HG03039 (cell line): ENCODE measurements around the gene DRAXIN.

Source experiments
- ATAC-seq: cut with Tn5 transposase; IDR thresholded peaks from one replicate; pipeline ENCODE4 v1.9.1; 2021; ENCODE audit warnings: mild to moderate bottlenecking, moderate library complexity; ENCODE audit not compliant: unreplicated experiment

DRAXIN gene

DNA sequence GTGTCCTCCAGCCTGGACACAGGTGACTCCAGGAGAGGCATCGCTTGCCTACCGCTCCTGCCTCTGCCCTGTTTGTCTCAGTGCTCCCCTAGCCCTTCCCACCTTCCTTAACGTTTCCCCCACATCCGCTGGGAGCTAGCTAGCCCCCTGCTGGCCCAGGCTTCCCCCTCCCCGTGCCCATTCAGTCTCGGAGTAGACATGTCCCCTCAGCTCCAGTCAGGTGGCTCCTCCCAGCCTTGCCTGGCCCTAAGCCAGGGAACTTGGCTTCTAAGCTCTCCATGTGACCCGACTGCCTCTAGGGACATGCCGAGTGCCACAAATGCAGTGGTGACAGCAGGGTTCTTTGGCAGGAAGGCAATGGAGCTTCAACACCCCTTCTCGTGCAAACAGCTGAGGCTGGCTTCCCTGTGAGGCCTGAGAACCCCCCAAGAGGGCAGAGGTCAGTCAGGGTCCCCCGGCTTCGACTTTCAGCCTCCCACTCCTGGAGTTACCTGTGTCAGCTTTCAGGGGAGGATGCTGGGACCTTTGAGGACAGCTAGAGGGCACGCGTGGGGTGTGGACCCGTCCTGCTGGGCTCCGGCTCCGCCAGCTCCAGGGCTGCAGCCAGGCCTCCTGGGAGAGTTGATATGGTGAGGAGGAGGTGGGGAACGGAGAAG, 16.2 kb downstream of the DRAXIN start:
- no peak for ATAC-seq

DNA sequence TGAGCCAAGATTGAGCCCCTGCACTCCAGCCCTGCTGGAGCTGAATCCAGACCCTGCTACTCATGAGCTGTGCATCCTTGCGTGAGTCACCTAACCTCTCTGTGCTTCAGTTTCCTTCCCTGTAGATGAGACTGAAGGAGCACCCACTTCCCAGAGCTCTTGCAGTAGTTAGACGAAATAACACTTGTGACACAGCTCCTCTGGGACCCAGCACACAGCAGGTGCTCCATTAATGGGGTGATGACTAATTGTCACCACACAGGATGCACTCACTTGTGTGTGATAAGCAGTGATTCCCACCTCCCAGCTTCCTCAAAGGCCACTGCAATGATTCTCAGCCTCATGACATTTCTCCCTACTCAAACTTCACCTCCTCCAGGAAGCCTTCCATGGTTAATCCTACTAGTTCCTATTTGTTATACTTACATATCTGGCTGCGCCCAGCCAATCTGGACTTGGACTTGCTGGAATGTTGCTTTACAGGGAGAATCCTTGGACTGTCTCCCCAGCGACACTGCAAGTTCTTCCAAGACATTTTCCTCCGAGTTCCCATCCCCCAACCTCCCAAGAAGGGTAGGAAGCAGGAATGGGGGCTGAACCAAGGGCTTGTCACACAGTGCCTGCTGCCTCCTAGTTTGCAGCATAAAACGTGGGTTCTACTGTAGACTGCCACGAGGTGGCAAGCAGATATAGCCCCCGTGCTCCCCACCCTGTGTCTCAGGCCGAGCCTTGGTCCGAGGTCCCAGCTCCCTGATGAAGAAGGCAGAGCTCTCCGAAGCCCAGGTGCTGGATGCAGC, 17.2 kb downstream of the DRAXIN start:
- ATAC-seq: no peak

DNA sequence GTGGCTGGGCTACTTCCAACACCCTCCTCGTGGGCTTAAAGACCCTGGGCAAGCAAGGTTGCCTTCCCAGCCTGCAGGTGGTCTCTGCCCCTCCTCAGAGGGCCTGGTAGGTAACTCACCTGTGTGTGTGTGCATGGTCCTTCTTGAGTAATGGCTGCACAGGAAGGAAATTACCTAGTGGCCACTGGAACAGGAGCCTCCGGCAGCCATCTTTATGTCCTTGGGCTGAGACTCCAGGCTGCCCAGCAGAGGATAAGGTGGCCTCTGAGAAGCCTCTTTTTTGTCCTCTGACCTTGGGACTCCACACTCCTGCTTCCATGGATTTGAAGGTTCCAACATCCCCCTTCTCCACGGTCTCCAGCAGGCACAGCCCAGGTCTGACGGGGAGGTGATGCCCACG, 20.0 kb downstream of the DRAXIN start:
- ATAC-seq: no peak

DNA sequence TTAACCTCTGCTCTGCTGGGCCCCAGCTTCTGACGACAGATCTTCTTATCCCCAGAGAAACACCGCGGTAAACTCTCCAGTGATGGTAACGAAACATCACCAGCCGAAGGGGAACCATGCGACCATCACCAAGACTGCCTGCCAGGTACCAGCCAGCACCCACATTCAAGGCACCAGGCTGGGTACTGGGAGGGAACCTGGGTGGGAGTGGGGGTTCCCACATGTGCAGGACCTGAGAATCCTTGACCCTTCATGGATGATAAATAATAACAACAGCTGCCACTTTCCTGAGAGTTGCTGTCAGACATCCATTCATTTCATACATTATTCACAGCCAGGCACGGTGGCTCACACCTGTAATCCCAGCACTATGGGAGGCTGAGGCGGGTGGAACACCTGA, 20.8 kb downstream of the DRAXIN start:
- ATAC-seq: no peak

DNA sequence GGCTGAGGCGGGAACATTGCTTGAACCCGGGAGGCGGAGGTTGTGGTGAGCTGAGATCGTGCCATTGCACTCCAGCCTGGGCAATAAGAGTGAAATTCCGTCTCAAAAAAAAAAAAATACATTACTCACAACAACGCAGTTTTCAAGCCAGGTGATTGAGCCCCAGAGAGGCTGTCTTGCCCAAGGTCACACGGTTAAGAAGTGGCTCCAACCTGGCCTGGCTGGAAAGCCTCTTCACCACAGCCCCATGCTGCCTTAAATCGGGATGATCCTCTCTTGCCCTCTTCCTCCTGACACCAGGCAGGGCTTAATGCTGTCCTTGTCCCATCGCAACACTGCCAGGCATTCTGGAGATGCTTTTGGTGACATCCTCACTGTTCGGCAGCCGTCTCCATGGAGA, 21.6 kb downstream of the DRAXIN start:
- no peak for ATAC-seq

DNA sequence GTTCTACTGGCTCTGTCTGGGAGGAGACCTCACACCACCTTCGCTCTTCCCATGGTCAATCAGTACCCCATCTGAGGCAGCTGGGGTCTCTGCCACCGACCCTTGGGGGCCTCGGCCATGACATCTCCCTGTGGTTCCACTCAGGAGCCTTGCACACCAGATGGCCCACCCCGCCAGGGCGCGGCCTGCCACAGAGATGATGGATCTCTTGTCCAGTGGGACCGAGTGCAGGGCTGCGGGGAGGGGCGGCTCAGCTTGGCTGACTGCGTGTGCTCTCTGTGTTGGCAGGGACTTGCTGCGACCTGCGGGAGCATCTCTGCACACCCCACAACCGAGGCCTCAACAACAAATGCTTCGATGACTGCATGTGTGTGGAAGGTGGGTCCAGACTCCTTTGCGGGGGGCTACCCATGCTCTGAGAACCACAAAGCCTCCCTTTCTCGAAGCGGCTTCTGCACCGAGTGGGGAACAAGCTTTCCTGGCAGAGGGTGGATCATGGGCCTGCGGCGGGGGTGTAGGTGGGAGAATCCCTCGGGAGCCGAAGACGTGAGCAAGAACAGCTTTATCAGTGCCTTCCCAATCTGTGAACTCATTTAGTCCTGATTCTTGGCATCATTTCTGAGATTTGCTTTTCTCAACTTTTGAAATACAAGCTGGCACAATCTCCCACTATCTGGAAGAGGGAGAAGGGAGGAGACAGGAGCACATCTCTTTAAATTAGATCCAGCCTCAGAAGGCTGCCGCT, 23.5 kb downstream of the DRAXIN start:
- no peak for ATAC-seq

DNA sequence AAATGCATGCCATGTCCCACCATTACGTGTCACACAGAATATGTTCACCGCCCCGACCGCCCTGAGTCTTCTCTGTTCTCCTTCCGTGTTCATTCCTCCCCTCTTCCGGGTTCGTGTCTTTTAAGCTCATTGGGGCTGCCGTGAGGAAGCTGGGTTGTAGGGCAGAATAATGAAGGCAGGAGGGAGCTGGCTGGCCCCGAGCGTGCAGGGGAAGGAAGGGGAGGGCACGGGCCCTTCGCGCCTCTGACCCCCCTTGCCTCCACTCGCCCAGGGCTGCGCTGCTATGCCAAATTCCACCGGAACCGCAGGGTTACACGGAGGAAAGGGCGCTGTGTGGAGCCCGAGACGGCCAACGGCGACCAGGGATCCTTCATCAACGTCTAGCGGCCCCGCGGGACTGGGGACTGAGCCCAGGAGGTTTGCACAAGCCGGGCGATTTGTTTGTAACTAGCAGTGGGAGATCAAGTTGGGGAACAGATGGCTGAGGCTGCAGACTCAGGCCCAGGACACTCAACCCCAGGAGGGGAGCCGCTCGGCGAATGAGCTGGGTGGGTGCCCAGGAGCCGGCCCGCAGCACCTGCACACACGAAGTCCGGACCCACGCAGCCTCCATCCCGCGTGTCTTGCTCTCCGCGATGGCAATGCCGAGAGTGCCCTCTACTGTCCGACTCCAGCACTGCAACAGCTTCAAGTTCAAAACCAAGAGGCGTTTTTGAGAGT, 28.0 kb downstream of the DRAXIN start:
- peak; percentile 48 for ATAC-seq

DNA sequence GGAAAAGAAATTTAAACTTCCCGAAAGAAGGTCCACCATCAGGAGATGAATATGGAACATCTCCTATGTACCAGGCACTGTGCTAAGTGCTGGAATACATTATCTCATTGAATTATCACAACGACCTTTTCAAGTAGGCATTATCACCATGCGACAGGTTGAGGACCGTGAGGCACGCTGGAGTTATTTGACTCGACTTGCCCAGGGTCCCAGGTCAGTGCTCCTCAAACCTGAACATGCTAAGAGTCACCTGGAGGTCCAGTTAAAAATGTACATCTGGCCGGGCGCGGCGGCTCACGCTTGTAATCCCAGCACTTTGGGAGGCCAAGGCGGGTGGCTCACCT, 28.5 kb downstream of the DRAXIN start:
- ATAC-seq: no peak

DNA sequence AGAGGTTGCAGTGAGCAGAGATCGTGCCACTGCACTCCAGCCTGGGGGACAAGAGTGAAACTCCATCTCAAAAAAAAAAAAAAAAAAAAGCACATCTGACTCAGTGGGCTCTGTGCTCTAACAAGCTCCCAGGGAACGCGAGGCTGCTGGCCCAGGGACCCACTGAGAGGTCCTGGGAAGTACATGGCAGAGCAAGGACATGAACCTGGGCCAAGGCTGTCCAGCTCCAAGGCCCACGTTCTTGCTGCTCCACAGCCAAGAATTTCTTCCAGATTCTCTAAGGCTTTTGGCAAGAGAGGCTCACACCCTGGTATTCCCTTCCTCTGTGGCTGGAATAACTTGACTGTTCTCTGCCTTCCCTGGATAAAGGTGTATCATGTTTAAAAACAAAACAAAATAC, 29.0 kb downstream of the DRAXIN start:
- no peak for ATAC-seq

DNA sequence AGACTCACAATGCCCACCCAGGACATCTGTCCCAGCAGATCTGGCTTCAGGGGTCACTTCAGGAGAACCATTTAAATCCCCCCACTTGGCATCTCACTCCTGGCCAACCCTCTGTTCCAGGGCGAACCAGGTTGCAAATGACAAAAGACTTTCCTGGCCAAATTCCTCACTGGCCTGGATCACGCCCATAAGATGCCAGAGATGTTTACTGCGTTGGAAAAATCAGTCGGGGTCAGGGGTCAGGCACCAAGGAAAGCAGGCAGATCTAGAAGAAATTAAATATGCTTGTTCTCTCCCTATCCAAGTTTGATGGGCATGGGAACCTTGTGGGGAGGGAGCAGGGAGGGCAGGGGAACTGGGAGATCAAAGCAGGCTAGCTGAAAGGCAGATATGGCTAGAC, 29.8 kb downstream of the DRAXIN start:
- ATAC-seq: no peak

DNA sequence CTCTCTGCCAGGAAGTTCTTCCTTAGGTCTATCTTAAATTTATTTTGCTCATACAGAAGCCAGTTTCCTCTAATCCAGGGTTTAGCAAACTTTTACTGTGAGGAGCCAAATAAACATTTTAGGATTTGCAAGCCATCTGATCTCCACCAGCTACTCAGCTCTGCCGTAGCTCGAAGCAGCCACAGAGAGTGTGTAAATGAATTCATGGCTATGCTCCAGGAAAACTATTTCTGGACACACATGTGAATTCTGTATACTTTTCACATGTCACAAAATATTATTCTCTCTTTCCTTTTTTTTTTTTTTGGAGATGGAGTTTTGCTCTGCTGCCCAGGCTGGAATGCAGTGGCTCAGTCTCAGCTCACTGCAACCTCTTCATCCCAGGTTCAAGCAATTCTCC, 31.0 kb downstream of the DRAXIN start:
- no peak for ATAC-seq

DNA sequence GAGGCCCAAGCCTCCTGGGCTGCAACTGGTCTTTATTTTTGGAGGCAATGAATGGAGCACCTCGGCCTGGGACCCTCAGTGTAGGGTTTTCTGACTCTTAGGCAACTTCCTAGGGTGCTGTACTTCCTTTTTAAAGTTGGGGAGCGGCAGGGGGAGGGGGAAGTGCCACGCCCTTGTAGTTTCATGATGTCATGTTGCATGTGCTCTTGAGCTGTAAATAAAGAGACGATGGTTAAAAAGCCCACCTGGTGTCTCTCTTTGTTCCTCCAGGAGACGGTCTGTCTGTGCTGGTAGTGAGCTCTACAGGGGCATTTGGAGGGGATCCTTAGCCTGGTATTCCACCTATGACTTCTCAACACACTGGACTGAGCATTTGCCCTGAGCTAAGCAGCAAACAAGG, 34.1 kb downstream of the DRAXIN start:
- no peak for ATAC-seq

DNA sequence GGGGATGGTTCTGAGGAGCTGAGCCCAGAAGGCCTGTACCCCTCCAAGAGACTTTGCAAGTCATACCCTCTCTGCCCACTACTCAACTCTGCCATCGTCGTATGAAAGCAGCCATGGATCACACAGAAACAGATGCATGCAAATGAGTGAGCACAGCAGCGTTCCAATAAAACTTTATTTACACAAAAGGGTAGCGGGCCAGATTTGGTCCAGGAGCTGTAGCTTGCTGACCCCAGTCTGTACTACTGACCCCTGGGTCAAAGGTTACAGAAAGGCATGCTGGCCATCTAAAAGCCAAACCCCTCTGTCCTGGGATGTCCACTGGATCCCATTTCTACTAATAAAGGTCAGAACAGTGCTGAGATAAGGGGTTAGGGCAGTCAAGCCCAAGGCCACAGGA, 35.6 kb downstream of the DRAXIN start:
- no peak for ATAC-seq

DNA sequence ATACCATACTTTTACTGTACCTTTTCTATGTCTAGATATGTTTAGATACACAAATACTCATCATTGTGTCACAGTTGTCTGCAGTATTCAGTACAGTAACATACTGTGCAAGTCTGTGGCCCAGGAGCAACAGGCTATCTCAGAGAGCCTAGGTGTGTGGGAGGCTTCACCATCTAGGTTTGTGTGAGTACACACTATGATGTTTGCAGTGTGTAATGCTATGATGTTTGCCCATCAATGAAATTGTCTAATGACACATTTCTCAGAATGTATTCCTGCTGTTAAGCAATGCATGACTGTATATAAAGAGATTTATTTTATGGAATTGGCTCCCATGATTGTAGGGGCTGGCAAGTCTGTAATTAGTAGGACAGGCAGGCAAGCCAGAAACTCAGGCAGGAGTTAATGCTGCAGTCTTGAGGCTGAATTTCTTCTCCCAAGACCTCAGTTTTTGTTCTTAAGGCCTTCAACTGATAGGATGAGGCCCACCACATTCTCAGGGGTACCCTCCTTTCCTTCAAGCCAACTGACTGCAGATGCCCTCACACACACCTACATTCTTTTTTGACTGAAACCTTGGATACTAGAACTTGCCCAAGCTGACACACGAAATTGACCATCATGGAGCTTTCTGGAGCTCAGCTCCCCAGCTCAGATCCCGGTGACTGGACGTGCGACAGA, 36.8 kb downstream of the DRAXIN start:
- ATAC-seq: no peak

DNA sequence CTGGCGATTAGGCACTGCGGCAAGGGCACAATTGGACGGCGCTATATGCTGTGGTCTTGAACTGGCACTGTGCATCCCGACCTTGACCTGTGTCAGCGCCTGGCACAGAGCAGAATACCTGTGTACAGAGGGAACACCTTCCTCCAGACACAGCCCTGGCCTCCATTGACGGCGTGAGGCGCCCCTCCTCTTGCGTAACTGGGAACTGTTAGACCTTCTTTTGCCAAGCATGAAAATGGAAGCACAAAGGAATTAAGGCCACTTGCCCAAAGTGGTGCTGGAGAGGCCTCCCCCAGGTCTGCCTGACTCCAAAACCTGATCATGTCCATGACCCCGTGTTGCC, 37.6 kb downstream of the DRAXIN start:
- no peak for ATAC-seq

DNA sequence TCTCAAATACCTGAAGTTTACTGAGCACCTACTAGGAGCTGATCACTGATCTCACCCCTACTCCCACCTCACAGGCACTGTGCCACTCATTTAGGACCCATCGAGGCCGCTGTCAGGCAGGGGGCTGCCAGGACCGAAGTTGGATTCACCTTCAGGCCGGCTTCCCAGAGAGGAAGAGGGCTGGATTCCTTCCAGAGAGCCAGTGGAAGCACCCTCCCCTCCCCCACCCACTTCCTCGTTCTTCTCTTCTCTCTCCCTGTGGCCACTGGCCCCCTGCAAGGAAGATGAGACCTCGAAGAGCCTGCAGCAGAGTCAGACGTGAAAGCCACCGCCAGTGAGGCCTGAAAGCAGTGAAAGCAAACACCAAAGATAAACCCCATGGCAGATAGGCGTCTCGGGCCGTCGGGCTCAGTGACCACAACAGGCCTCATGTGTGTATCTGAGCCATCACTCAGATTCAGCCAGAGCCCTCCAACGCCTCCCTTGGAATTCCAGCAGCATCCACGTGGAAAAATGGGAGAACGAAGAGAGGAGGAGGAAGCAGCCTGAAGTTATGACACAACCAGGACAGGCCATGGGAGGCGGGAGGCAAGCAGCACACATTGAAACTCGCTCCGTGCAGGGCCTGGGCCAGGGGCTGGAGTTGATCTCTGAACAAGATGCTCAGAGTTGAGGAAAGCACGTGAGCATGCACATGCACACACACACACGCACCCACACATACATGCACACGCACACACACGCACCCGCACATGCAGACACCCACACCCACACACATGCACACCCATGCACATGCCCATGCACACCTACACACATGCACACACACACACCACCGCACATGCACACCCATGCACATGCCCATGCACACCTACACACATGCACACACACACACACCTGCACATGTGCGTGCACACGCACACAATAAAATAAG, 38.3 kb downstream of the DRAXIN start:
- ATAC-seq: no peak

DNA sequence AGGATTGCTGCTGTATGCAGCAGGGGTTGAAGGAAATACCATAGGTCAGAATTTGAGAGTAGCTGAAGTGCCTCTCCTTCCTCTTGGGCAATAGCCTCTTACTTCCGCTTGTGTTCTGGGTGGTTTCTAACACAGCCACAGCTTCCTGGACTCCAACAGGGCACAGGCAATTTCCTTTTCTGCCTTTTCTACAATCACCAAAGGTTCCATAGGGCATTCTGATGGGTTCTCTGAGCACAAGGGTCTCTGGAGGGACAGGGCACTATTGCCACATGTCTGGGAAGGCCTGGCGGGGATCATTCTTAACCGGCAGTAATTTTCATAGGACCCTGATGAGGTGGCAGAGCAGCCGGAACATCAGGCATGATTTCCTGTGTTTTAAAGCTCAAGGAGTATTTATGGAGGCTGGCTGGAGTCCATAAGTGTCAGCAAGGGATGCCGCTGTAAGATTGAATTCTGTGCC, 39.0 kb downstream of the DRAXIN start:
- no peak for ATAC-seq

DNA sequence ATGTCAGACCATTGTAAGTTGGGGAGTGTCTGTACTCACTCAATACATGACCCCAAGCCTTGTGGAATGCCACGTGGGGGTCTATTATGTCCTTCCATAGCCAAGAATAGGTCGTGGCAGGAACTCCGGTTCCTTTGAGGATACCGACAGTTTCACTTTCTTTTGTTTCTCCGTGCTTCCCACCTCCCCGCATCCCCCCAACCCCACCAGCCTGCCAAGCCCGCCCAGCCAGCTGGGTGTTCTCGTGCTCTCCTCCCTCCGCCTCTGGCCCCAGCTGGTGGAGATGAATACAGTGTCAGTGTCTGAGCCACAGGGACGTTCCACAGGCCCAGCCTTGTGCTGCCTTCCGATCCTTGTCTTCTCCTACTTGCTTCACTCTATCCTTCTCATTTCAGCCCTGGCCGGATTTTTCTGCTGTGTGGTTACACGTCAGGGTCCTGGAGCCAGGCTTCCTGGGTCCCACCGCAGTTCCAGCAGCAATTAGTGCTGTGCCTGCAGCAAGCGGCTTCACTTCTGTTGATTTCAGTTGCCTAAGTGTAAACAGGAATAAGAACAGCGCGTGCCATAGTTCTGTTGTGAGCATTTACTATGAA, 40.3 kb downstream of the DRAXIN start:
- no peak for ATAC-seq

DNA sequence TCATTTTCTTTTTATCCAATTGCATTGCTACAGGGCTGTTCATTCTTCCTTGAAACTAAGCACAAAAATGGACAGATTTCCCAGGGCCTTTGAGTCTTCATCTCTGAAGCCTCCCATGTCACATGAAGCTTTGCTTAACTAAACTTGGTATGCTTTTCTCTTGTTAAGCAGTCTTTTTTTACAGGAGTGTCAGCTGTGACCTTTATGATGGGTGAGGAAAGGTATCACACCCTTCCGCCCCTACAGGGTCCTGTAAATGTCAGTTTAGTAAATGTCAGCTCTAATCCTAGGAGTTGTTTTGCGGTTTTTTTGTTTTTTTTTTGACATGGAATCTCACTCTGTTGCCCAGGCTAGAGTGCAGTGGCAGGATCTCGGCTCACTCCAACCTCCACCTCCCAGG, 41.8 kb downstream of the DRAXIN start:
- ATAC-seq: no peak

DNA sequence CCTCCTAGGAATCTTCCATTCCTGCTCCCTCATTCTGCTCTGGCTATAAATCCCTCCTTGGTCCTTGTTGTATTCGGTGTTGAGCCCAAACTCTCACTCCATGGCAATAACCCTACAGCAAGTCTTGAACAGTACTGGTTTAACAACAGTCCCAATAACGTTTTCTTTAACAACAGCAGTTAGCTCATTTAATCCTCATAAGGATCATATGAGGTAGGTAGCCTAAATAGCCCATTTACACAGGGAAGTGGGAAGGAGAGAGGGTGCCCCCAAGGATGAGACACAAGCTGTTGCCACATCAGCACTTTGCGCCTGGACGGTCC, 44.0 kb downstream of the DRAXIN start:
- ATAC-seq: no peak
